HT1080 (cell line): ENCODE results near the gene RASGRP4. TPM values are rescaled to one million over a fixed set of nuclear protein-coding genes. Genes with fewer than 3 reads are reported as not detected.

Experiments used
- DNase-seq: peaks from one replicate; pipeline ENCODE4 v3.0.0-alpha.2; 2015; ENCODE audit warnings: low read depth
- total RNA-seq: library from RNA; depleted of rRNA; stranded (reverse); fragments of >200 nt; shearing (Covaris generic); gene quantifications from 2 replicates; pipeline ENCODE4 v1.2.3, GENCODE V29; 2014

The RASGRP4 gene
- total RNA-seq, 1 experiment from 2014 or later, result not detected

- DNase-seq, result no peak
Observed at GRCh38 chr19:38391911-38392464, 34.0 kb downstream of the RASGRP4 start.

GRCh38 chr19:38389957-38390924 lies 35.8 kb downstream of the RASGRP4 start:
- no peak for DNase-seq

- peak; percentile 81 for DNase-seq
Observed at GRCh38 chr19:38389101-38389925, 36.7 kb downstream of the RASGRP4 start.

- DNase-seq, result no peak
Observed at GRCh38 chr19:38388349-38389100, 37.5 kb downstream of the RASGRP4 start, which contains the start of gene SPRED3. SPRED3 (plus strand) TSS chr19:38388697; CDS start chr19:38390303, 1,606 bp downstream.

GRCh38 chr19:38387550-38388348 lies 38.3 kb downstream of the RASGRP4 start, which contains the start of gene GGN:
GGN (minus strand) TSS chr19:38388034; CDS start chr19:38387261, 773 bp downstream.
- DNase-seq, result peak; percentile 96

- DNase-seq, result no peak
Observed at GRCh38 chr19:38386971-38387549, 39.0 kb downstream of the RASGRP4 start.

GRCh38 chr19:38386300-38386970 lies 39.6 kb downstream of the RASGRP4 start:
- DNase-seq, result no peak

GRCh38 chr19:38385804-38386257 lies 40.2 kb downstream of the RASGRP4 start:
- DNase-seq, result no peak

GRCh38 chr19:38385057-38385803 lies 40.8 kb downstream of the RASGRP4 start:
- DNase-seq, result no peak

- no peak for DNase-seq
Observed at GRCh38 chr19:38384209-38385027, 41.6 kb downstream of the RASGRP4 start.

- no peak for DNase-seq
Observed at GRCh38 chr19:38383743-38384142, 42.3 kb downstream of the RASGRP4 start.

- DNase-seq, result no peak
Observed at GRCh38 chr19:38383184-38383583, 42.8 kb downstream of the RASGRP4 start.

GRCh38 chr19:38381138-38381537 lies 44.9 kb downstream of the RASGRP4 start:
- DNase-seq, result no peak

- no peak for DNase-seq
Observed at GRCh38 chr19:38378866-38379265, 47.2 kb downstream of the RASGRP4 start.

- no peak for DNase-seq
Observed at GRCh38 chr19:38377052-38377451, 49.0 kb downstream of the RASGRP4 start.

- DNase-seq, result no peak
Observed at GRCh38 chr19:38376576-38376975, 49.4 kb downstream of the RASGRP4 start.

GRCh38 chr19:38375748-38376147 lies 50.3 kb downstream of the RASGRP4 start:
- DNase-seq, result no peak
